ENCODE data around the gene LTF. TPM values are rescaled to one million over a fixed set of nuclear protein-coding genes. Genes with fewer than 3 reads are reported as not detected.
A peak's percentile ranks its signal among the peaks of the same experiment; 100 is the strongest.

Gene LTF
- total and polyA plus RNA-seq, 9 of the 15 experiments (the other 6 are each of a cell fraction or from before 2014, with no cell fraction given), result 0.07 TPM; not detected in 8

DNA sequence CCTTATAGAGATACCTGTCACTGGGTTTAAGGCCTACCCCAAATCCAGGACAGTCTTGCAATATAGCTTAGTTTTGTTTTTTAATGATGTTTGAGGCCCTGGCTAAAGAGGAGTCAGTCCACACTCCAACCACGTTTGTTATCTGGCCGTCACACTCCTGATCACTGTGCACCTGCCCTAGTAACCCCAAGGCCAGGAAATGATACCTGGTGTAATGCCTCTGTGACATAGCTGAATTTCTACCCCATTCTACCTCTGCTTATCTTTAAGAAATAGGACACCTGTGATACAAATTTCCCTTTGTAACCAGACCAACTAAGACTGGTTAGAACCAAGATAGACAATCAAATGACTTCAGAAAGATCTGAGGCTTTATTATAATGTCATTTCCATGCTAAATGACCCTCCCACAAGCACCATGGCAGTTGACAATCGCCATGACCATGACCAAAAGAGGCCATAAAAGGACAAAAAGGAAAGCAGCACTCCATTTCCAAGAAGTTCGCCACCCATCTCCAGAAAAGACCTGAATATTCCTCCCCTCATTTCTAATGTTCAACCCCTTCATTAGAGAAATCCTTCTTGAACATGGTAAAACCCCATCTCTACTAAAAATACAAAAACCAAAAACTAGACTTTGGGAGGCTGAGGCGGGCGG, 28.3 kb upstream of the LTF start:
- no peak overlapping the region; the same call in 1 of the 3 replicates for H3K27ac ChIP-seq (ENCODE audit: extremely low read depth, low read depth, low read length)
- FAIRE-seq (peak; percentile 64), DNase-seq (ENCODE audit: extremely low read depth in 1 of 4, low spot score in 3 of 4) (peak in 3 of 4 experiments; percentile 41 to 72 (median 58)), ATAC-seq (peak; percentile 42)
- 0 out of 2 replicates have a peak, but pooled peaks cover 3% of the 10 kb centered on the region for H4K20me1 ChIP-seq (replicated peaks; ENCODE audit: control insufficient read depth, insufficient read depth, low read length)
- H3K27me3 ChIP-seq (ENCODE audit: control insufficient read depth in 2 of 2, insufficient read depth in 2 of 2, low read length in 2 of 2), result no peaks in the 10 kb centered on the region
- peak overlapping the region; percentile 23; the same call in 1 of the 2 replicates for H3K4me2 ChIP-seq (ENCODE audit: insufficient read depth, low read length)
- BruUV-seq (replicated peaks), result no TSS peak
- ChIA-PET CTCF (ENCODE audit: low intra/inter-chr PET ratio) (interaction anchor here (1.1 to 7.1 kb wide), 2 partner anchors 64 to 137 kb away, joined by 4 to 177 read pairs; no protein-coding TSS in a partner anchor), POLR2A (interaction anchor here (0.8 to 2.3 kb wide), 5 partner anchors 9 to 126 kb away, joined by 3 to 8 read pairs (median 5); no protein-coding TSS in a partner anchor)
- intact Hi-C loops (cut with micrococcal nuclease), result no loop called here
- peak overlapping the region; percentile 45 for H2AFZ ChIP-seq (ENCODE audit: low read depth, low read length)
- peaks cover 38 to 56% of the 10 kb centered on the region in 2 experiments; a peak in 4 of 5 replicates for H3K4me1 ChIP-seq (replicated peaks in 1 of 2; ENCODE audit: control insufficient read depth in 2 of 2, insufficient read depth in 2 of 2, low read length in 2 of 2)
- H3K79me2 ChIP-seq (ENCODE audit: control insufficient read depth, insufficient read depth, low read length), result no peaks in the 10 kb centered on the region
- H3K9ac ChIP-seq (ENCODE audit: insufficient read depth in 1 of 2, low read depth in 2 of 2, low read length in 2 of 2), result peak overlapping the region in 1 of 2 experiments; percentile 3; a peak in 1 of 4 replicates
- no peak overlapping the region for H3K4me3 ChIP-seq
- no peaks in the 10 kb centered on the region for H3K9me3 ChIP-seq (replicated peaks; ENCODE audit: control insufficient read depth, insufficient read depth, low read depth, low read length)
- H3K9me1 ChIP-seq (ENCODE audit: control insufficient read depth, insufficient read depth, low read length), result peaks cover 2% of the 10 kb centered on the region
- H3K36me3 ChIP-seq (ENCODE audit: control insufficient read depth, insufficient read depth, low read length), result no peaks in the 10 kb centered on the region
- 46% methylated on average over 6 of the region's 6 CpGs for WGBS (ENCODE audit: insufficient coverage, low coverage, missing lambda C conversion rate)
- in situ Hi-C loops (cut with MboI), result no loop called here
- TF ChIP-seq KDM5B (IDR thresholded peaks at IDR 0.05; ENCODE audit: insufficient replicate concordance, low read depth, low read length) (no peak), CC2D1A (IDR thresholded peaks at IDR 0.05) (no peak), KHSRP (IDR thresholded peaks at IDR 0.05) (no peak), KAT2B (IDR thresholded peaks at IDR 0.05; ENCODE audit: low read depth, low read length) (no peak), CBFA2T2 (conservative IDR thresholded peaks at IDR 0.05) (peak; percentile 76), ZNF778 (CRISPR knock-in tag; IDR thresholded peaks at IDR 0.05) (no peak), HLTF (IDR thresholded peaks at IDR 0.05) (peak; percentile 34; the same call in 1 of the 2 replicates), HNRNPLL (IDR thresholded peaks at IDR 0.05; ENCODE audit: low read depth, low read length, poor library complexity, severe bottlenecking) (no peak), ZKSCAN8 (CRISPR knock-in tag; IDR thresholded peaks at IDR 0.05) (no peak), SP2 (IDR thresholded peaks at IDR 0.05; ENCODE audit: extremely low read depth, low read depth, low read length, poor library complexity, severe bottlenecking) (no peak), ZEB2 (IDR thresholded peaks at IDR 0.05) (peak; percentile 96), ZNF785 (CRISPR knock-in tag; IDR thresholded peaks at IDR 0.05) (no peak), DDX20 (tag; IDR thresholded peaks at IDR 0.05; ENCODE audit: low read depth) (no peak), ZNF224 (CRISPR knock-in tag; IDR thresholded peaks at IDR 0.05) (no peak), RBM25 (IDR thresholded peaks at IDR 0.05; ENCODE audit: low read depth, low read length, severe bottlenecking) (no peak)
- TF ChIP-seq, protein P1, sequence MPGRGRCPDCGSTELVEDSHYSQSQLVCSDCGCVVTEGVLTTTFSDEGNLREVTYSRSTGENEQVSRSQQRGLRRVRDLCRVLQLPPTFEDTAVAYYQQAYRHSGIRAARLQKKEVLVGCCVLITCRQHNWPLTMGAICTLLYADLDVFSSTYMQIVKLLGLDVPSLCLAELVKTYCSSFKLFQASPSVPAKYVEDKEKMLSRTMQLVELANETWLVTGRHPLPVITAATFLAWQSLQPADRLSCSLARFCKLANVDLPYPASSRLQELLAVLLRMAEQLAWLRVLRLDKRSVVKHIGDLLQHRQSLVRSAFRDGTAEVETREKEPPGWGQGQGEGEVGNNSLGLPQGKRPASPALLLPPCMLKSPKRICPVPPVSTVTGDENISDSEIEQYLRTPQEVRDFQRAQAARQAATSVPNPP (IDR thresholded peaks at IDR 0.05; ENCODE audit: borderline replicate concordance, insufficient read depth, insufficient read length), result no peak
- TF ChIP-seq, protein P2, sequence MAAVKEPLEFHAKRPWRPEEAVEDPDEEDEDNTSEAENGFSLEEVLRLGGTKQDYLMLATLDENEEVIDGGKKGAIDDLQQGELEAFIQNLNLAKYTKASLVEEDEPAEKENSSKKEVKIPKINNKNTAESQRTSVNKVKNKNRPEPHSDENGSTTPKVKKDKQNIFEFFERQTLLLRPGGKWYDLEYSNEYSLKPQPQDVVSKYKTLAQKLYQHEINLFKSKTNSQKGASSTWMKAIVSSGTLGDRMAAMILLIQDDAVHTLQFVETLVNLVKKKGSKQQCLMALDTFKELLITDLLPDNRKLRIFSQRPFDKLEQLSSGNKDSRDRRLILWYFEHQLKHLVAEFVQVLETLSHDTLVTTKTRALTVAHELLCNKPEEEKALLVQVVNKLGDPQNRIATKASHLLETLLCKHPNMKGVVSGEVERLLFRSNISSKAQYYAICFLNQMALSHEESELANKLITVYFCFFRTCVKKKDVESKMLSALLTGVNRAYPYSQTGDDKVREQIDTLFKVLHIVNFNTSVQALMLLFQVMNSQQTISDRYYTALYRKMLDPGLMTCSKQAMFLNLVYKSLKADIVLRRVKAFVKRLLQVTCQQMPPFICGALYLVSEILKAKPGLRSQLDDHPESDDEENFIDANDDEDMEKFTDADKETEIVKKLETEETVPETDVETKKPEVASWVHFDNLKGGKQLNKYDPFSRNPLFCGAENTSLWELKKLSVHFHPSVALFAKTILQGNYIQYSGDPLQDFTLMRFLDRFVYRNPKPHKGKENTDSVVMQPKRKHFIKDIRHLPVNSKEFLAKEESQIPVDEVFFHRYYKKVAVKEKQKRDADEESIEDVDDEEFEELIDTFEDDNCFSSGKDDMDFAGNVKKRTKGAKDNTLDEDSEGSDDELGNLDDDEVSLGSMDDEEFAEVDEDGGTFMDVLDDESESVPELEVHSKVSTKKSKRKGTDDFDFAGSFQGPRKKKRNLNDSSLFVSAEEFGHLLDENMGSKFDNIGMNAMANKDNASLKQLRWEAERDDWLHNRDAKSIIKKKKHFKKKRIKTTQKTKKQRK (IDR thresholded peaks at IDR 0.05; ENCODE audit: borderline replicate concordance, low read depth, low read length), result no peak

Measured in K562 (cell line).